ENCODE data around the gene CA9.

DNA sequence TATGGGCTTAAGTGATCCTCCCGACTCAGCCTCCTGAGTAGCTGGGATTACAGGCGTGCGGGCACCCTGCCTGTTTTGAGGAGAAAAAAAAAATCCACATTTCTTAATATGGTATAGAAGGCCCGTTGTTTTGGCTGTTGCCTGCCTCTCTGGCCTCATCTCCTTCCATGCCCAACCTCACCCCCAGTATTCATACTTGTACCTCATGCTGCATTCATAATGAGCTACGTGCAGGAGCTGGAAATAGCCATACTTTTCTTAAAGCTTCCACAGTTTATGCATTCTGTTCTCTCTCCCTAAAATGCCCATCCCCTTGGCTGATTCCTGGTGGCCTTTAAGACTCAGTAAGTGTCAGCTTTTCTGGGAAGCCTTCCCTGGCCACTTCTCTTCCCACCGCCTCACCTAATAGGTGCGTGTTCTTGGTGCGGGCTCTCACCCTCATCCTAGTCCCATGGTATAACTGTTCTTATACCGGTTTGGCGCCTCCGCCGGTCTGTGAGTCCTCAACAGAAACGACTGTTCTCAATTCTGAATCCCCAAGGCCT, 18.1 kb downstream of the CA9 start:
- TF ChIP-seq POLR2A (IDR thresholded peaks at IDR 0.05; ENCODE audit: low read depth, low read length) (no peak), POLR2AphosphoS5 (IDR thresholded peaks at IDR 0.05; ENCODE audit: insufficient read depth, low read depth, low read length) (no peak)
